AG04449 (cell line): ENCODE measurements around the gene TEAD3.

ENCODE experiments used
- CTCF ChIA-PET: fragments of 350-600 bp; formaldehyde crosslinking; extraction: SDS; loops from one replicate; lab custom pipeline; 2021; ENCODE audit warnings: antibody characterized with exemption; lab: Yijun Ruan, JAX
- POLR2A ChIA-PET: fragments of 400-600, 350-600 bp; formaldehyde crosslinking; extraction: SDS; loops from one replicate; lab custom pipeline; 2020; ENCODE audit warnings: antibody characterized with exemption, inconsistent platforms; lab: Yijun Ruan, JAX
- DNase-seq: peaks from one replicate; pipeline ENCODE4 v3.0.0-alpha.2; 2010; ENCODE audit warnings: low read depth, low spot score
- H3K4me3 ChIP-seq: 2 replicates; pipeline ENCODE4 v1.5.1; 2011; ENCODE audit warnings: low read depth, mild to moderate bottlenecking, control low read depth, low read length
- TF ChIP-seq, protein P1 (sequence below): IDR thresholded peaks from one replicate; pipeline ENCODE4 v1.5.1; 2011; ENCODE audit warnings: mild to moderate bottlenecking, moderate library complexity, low read length, control low read depth, inconsistent platforms; ENCODE audit not compliant: insufficient read depth; ENCODE audit errors: missing control alignments

Gene TEAD3

GRCh38 chr6:35477028-35477427, 19.9 kb downstream of the TEAD3 start:
- ChIA-PET CTCF (interaction anchor here (1.2 to 1.3 kb wide), 2 partner anchors 9 to 184 kb away, joined by 3 read pairs; no protein-coding TSS in a partner anchor), POLR2A (interaction anchor here (1.3 kb wide), 1 partner anchor 13 kb away, joined by 3 read pairs; no protein-coding TSS in a partner anchor)
- no peak overlapping the region for H3K4me3 ChIP-seq
- TF ChIP-seq, protein P1, sequence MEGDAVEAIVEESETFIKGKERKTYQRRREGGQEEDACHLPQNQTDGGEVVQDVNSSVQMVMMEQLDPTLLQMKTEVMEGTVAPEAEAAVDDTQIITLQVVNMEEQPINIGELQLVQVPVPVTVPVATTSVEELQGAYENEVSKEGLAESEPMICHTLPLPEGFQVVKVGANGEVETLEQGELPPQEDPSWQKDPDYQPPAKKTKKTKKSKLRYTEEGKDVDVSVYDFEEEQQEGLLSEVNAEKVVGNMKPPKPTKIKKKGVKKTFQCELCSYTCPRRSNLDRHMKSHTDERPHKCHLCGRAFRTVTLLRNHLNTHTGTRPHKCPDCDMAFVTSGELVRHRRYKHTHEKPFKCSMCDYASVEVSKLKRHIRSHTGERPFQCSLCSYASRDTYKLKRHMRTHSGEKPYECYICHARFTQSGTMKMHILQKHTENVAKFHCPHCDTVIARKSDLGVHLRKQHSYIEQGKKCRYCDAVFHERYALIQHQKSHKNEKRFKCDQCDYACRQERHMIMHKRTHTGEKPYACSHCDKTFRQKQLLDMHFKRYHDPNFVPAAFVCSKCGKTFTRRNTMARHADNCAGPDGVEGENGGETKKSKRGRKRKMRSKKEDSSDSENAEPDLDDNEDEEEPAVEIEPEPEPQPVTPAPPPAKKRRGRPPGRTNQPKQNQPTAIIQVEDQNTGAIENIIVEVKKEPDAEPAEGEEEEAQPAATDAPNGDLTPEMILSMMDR, result no peak
- DNase-seq, result no peak

DNA sequence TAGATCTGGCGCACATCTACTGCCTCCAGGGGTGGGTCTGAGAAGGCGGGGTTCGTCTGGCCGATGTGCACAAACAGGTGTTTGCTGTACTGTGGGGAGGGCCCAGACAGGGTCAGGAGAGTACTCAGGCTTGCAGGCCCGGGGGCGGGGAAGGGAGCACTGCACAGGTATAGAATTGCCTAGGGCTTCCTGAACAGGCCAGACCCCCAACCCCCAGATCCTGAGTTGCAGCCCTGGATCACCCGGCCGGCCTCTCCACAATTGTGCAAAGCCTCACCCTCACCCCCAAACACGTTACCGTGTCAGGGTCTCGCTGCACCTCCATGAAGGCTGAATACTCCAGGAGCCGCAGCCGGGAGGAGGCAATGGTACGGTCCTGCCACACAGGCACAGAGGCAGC, 20.9 kb downstream of the TEAD3 start:
- no peak for DNase-seq
- CTCF ChIA-PET, result interaction anchor here (1.7 kb wide), 1 partner anchor 14 kb away, joined by 3 read pairs; no protein-coding TSS in a partner anchor
- POLR2A ChIA-PET, result interaction anchor here (0.7 kb wide), 1 partner anchor 14 kb away, joined by 3 read pairs; no protein-coding TSS in a partner anchor
- no peak overlapping the region for H3K4me3 ChIP-seq
- TF ChIP-seq, protein P1, result no peak

- TF ChIP-seq, protein P1, result no peak
- POLR2A ChIA-PET, result interaction anchor here (0.7 kb wide), 2 partner anchors 15 to 22 kb away, joined by 3 read pairs; no protein-coding TSS in a partner anchor
- H3K4me3 ChIP-seq, result no peak overlapping the region
- CTCF ChIA-PET, result interaction anchor here (1.0 to 1.7 kb wide), 2 partner anchors 14 to 261 kb away, joined by 3 to 4 read pairs; no protein-coding TSS in a partner anchor
- no peak for DNase-seq
These were observed 21.3 kb downstream of the TEAD3 start for GRCh38 chr6:35475573-35475972.

DNA sequence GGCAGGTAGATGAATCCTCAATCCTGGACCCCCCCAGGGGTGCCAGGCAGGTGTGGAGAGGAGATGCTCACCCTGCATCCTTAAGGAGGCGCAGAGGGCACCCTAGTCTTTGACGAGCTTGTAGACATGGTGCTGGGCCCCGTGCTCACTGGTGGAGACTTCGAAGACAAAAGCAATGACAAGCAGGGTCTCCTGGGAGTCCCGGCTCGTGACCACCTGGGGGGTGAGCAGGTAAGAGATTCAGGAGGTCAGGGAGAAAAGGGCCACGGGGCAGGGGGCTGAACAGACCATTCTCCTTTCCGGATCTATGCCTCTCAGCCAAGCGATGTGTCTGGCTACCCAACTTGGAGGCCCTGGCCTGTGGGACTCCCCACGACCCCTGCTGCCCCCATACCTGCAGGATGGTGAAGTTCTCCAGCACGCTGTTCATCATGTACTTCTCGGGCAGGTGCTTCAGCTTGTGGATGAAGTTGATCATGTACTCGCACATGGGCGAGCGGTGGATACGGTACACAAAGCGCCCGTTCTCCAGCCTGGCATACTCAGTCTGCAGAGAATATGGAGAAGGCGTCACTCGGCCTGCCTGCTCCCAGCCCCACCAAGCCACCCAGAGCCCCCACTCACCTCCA, 21.8 kb downstream of the TEAD3 start:
- CTCF ChIA-PET, result interaction anchor here (1.0 to 1.7 kb wide), 2 partner anchors 14 to 261 kb away, joined by 3 to 4 read pairs; no protein-coding TSS in a partner anchor
- DNase-seq, result no peak
- POLR2A ChIA-PET, result interaction anchor here (0.7 kb wide), 2 partner anchors 15 to 23 kb away, joined by 3 read pairs; no protein-coding TSS in a partner anchor
- TF ChIP-seq, protein P1, result no peak
- no peak overlapping the region for H3K4me3 ChIP-seq

DNA sequence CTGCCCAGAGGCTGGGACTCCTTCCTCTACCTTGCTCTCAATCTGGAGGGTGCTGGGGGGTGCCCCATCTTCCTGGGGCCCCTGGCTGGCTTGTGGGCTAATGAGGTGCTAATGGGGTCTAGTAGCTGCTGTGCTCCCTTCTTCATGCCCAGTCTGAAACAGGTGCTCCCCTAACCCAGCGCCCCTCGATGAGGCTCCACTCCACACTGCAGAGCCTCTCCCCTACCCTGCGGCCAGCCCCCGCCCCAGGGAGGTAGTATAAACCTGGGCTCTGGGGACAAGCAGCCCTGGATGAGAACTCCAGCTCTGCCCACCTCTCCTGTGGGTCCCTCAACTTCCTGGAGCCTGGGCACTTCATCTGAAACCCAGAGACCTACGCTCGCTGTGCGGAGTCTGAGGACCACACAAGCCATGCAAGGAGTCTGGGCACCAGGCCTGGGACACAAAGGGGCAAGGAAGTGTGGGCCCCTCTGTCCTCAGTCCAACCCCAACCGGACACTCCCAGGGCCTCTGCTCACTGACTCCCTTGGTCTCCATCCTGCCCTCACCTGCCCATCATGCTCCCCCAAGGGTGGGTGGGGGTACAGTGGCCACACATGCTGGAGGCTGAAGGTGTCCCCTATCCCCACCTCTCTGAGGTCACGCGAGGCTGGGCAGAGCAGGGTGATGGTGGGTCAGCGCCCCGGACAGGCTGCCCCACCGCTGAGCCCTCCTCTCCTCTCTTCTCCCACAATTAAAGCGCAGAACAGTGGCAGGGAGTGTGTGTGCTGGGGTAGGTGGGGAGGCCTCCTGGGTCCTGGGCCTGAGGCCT, 22.5 kb downstream of the TEAD3 start:
- TF ChIP-seq, protein P1, result no peak
- H3K4me3 ChIP-seq, result no peak overlapping the region
- CTCF ChIA-PET, result interaction anchor here (1.0 to 1.7 kb wide), 3 partner anchors 8 to 262 kb away, joined by 3 to 6 read pairs (median 4); no protein-coding TSS in a partner anchor
- DNase-seq, result no peak
- POLR2A ChIA-PET, result interaction anchor here (0.8 to 1.3 kb wide), 4 partner anchors 18 to 23 kb away, joined by 3 to 4 read pairs (median 4); partner anchors contain the start of genes FANCE and TEAD3
